Activated T-cell treated with anti-CD3 and anti-CD28 coated beads for 24 hours (primary cell): ENCODE data around the gene CDH24.
"Not testable (repeated sequence)": the region's sequence is repeated elsewhere in the genome, so short reads cannot be mapped to it uniquely, and the experiment has no call there.

Experiments used
- DNase-seq: peaks from one replicate; pipeline ENCODE4 v3.0.0-alpha.2; 2020; ENCODE audit warnings: low read depth

Gene CDH24

GRCh38 chr14:23021434-23021833 is 35.9 kb downstream of the CDH24 start:
- DNase-seq, result no peak

GRCh38 chr14:23020143-23021128 is 36.9 kb downstream of the CDH24 start:
- no peak for DNase-seq

- DNase-seq, result no peak
Measured at GRCh38 chr14:23018107-23018506, 39.2 kb downstream of the CDH24 start.

- no peak for DNase-seq
Measured at GRCh38 chr14:23017091-23017490, 40.2 kb downstream of the CDH24 start.

- no peak for DNase-seq
Measured at GRCh38 chr14:23015618-23016017, 41.7 kb downstream of the CDH24 start.

- not testable (repeated sequence) for DNase-seq
Measured at GRCh38 chr14:23013749-23014054, 43.6 kb downstream of the CDH24 start.

GRCh38 chr14:23013054-23013748 is 44.1 kb downstream of the CDH24 start:
- DNase-seq, result no peak

GRCh38 chr14:23009939-23010726 is 47.2 kb downstream of the CDH24 start, which contains the start of gene C14orf93:
C14orf93 (minus strand) TSS chr14:23010143; CDS start chr14:22999023, 11,120 bp downstream.
- DNase-seq, result peak; percentile 75

- no peak for DNase-seq
Measured at GRCh38 chr14:23009483-23009938, 47.8 kb downstream of the CDH24 start.

- DNase-seq, result no peak
Measured at GRCh38 chr14:23008831-23009230, 48.5 kb downstream of the CDH24 start.

- DNase-seq, result peak; percentile 97
Measured at GRCh38 chr14:23006544-23007419, 50.5 kb downstream of the CDH24 start.

- no peak for DNase-seq
Measured at GRCh38 chr14:23006188-23006534, 51.2 kb downstream of the CDH24 start.

- DNase-seq, result no peak
Measured at GRCh38 chr14:23005451-23006187, 51.7 kb downstream of the CDH24 start.

GRCh38 chr14:23004274-23004673 is 53.0 kb downstream of the CDH24 start:
- DNase-seq, result not testable (repeated sequence)

GRCh38 chr14:23002592-23002991 is 54.7 kb downstream of the CDH24 start:
- DNase-seq, result no peak

- DNase-seq, result no peak
Measured at GRCh38 chr14:23000860-23001259, 56.5 kb downstream of the CDH24 start.

GRCh38 chr14:22998329-22999012 is 58.8 kb downstream of the CDH24 start:
- no peak for DNase-seq

GRCh38 chr14:22997676-22998323 is 59.5 kb downstream of the CDH24 start:
- no peak for DNase-seq
